ENCODE data around the gene SELENOO. TPM values are rescaled to one million over a fixed set of nuclear protein-coding genes. Genes with fewer than 3 reads are reported as not detected.

The SELENOO gene
- total RNA-seq, 1 experiment from 2014 or later = 12.8 TPM

- no peak for DNase-seq (ENCODE audit: extremely low read depth, low read depth)
Observed at GRCh38 chr22:50215297-50216054, 14.7 kb downstream of the SELENOO start.

DNA sequence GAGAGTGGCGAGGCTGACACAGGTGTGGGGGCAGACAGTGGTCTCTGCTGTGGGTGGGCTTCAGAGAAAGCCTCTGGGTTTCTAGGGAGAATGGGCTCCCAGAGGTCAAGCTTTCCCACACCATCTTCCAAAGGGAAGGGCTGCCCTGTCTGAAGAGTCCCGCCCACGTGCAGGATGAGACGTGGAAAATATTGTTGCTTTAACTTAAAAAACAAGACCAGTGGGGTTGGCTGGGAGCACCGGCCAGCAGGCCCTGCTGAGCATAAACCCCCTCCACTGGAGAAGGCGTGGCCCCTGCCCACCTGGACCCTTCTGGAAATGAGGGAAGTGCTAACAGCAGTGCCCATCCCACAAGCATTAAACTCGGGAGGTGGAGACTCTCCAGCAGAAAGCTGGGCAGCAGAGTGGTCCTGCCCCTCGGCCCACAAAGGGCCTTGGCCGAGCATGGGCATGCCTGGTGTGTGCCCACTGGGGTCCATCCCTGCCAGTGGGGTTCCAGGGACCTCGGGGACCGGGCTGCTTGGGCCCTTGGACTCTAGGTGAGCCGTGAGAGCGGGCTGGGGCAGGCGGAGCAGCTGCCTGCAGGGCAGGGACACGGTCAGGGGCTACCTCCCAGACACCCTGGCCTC, 15.4 kb downstream of the SELENOO start:
- no peak for DNase-seq (ENCODE audit: extremely low read depth, low read depth)

DNA sequence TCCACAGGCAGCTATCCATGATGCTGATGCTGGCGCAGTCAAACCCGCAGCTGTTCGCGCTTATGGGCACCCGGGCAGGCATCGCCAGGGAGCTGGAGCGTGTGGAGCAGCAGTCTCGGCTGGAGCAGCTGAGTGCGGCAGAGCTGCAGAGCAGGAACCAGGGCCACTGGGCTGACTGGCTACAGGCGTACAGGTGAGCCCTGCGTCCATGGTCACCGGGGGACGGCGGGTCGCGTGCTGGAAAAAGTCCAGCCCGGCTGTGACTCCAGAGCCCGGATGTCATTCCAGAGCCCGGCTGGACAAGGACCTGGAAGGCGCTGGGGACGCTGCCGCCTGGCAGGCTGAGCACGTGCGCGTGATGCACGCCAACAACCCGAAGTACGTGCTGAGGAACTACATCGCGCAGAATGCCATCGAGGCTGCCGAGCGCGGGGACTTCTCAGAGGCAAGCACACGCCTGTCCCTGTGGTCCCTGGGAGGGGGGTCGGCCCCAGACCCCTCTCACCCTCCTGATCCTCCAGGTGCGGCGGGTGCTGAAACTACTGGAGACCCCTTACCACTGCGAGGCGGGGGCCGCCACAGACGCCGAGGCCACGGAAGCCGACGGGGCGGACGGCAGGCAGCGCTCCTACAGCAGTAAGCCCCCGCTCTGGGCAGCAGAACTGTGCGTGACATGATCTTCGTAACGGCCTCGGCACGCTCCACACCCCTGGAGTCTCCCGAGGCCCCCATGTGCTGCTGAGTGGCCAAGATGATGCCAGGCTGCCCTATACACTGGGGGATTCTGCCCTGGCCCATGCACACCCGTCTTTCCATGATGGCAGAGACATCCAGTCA, 16.1 kb downstream of the SELENOO start:
- DNase-seq (ENCODE audit: extremely low read depth, low read depth) = no peak

DNA sequence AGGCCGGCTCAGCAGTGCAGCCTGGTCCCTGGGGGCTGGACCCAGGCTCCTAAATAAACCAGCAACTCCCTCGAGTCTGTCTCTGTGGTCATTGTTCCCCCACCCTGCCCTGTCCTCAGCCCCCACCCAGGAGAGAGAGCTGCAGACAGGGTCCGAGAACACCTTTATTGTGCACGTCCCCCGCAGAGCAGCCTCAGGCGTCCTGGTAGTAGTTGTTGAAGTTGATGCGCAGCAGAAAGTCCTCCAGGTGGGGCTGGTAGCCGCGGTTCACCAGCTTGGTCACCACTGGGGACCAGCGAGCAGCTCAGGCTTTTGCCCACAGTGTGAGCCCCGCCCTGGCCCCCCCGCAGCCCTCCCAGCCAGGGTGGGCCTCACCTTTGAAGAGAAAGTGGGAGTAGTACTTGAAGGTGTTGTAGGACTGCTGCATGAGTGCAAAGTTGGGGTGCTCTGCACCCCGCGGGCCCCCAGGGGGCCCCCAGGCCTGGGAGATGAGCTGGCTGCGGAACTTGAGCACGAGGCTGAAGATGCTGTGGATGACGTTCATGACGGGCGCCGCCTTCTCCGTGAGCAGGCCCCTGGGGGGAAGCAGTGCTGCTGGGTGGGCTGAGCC, 16.8 kb downstream of the SELENOO start:
- DNase-seq (ENCODE audit: extremely low read depth, low read depth) = no peak

- DNase-seq (ENCODE audit: extremely low read depth, low read depth) = no peak
Observed at GRCh38 chr22:50218153-50218995, 17.6 kb downstream of the SELENOO start.

- DNase-seq (ENCODE audit: extremely low read depth, low read depth) = no peak
Observed at GRCh38 chr22:50218996-50219727, 18.4 kb downstream of the SELENOO start.

DNA sequence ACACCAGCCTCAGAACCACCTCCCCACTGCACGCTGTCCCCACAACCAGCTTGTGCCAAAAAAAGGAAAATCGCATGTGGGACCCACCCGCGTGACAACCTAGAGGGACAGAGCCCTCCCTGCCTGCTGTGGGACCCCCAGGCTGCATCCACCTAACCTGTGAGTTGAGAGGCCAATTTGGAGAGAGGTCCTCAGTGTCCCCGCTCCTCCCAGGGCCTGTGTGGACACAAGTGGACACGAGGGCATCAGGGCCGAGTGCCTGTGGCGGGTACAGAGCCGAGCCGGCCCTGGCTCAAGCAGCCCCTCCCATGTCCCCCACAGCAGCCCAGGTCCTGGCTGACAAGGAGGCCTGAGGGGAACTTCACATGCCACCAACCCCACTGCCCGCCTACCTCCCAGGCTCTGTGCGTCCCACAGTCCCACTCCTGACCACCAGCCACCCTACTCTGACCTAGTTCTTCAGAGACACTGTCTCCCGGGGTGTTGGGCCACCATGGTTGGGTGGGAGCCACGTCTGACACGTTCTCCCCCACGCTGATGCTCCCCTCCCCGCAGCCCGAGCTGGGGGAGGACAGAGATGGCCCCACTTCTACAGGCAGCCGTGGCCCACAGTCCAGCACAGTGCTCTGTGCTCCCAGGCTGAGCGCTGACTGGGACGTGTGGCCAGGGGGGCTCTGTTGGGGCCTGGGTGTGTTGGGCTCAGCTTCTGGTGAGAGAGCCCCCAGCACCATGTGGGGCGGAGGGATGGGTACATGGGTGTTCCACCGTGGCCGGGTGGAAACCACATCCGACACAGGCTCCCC, 19.2 kb downstream of the SELENOO start:
- no peak for DNase-seq (ENCODE audit: extremely low read depth, low read depth)

DNA sequence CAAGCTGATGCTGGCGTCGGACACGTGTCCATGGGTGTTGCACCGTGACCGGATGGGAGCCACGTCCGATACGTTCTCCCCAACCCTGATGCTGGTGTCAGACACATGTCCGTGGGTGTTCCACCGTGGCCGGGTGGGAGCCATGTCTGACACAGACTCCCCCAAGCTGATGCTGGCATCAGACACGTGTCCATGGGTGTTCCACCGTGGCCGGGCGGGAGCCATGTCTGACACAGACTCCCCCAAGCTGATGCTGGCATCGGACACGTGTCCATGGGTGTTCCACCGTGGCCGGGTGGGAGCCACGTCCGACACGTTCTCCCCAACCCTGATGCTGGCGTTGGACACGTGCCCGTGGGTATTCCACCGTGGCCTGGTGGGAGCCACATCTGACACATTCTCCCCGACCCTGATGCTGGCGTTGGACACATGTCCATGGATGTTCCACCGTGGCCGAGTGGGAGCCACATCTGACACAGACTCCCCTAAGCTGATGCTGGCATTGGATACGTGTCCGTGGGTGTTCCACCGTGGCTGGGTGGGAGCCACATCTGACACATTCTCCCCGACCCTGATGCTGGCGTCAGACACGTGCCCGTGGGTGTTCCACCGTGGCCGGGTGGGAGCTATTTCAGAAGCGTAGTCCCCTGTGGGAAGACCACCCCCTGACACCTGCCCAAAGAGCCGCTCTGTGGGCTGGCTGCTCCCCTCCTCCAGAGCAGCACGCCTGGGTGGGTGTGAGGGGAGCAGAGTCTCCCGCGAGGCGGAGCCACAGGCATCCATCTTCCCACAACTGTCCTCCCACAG, 20.0 kb downstream of the SELENOO start:
- no peak for DNase-seq (ENCODE audit: extremely low read depth, low read depth)

DNA sequence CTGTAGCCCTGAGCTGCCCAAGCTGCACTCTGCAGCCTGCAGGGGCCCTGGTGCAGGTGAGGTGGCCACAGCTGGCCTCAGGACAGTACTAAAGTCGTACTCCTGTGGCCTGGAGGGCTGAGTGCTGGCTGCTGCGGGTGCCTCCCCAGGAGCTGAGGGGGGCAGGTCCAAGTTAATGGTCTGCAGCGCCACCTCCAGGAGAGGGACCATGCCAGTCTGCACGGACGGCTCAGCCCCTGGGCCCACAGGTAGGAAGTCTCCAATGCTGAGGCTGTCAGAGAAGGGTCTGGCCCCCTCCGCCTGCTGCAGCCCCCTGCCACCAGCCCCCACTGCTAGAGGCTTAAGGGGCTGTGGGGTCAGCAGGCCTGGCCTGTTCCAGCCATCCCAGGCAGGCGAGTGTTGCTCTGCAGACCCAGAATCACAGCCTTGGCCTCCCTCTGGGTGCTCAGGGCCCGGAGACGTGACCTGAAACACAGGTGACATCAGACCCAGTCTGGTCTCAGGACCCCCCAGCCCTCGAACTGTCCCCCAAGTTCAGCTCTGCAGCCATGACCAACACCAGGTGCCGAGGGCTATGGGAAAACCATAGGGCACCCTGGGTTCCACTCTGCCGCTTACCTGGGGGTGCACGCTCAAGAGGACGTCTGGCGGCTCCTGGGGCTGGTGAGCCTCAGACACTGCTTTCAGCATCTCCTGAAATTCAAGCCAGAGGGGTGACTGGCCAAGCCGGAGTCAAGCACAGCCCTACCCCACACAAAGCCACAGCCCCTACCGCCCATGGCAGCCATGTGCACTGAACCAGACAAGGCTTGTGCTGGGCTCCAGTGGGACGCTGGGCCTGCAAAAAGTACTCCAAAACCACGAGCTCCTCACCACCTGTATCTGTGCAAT, 20.8 kb downstream of the SELENOO start:
- DNase-seq (ENCODE audit: extremely low read depth, low read depth) = no peak

GRCh38 chr22:50222508-50222907, 21.7 kb downstream of the SELENOO start:
- DNase-seq (ENCODE audit: extremely low read depth, low read depth) = no peak

DNA sequence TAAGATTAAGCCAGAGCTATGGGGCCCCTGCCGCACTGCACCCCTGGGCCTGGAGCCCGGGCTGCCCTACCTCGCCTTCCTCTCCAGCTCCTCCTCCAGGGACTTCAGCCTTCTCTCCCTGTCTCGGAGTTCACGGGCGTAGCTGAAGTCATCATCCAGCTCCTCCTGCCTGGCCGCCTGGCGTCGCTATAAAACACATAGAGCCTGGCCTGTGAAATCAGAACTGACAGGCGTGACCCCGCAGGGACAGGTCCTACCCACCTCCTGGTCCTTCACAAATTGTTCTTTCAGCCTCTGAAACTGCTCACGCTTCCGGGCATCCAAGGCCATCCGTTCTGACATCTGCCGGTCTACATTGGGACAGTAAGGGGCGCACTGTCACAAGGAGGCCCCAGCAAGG, 23.3 kb downstream of the SELENOO start:
- DNase-seq (ENCODE audit: extremely low read depth, low read depth) = no peak

DNA sequence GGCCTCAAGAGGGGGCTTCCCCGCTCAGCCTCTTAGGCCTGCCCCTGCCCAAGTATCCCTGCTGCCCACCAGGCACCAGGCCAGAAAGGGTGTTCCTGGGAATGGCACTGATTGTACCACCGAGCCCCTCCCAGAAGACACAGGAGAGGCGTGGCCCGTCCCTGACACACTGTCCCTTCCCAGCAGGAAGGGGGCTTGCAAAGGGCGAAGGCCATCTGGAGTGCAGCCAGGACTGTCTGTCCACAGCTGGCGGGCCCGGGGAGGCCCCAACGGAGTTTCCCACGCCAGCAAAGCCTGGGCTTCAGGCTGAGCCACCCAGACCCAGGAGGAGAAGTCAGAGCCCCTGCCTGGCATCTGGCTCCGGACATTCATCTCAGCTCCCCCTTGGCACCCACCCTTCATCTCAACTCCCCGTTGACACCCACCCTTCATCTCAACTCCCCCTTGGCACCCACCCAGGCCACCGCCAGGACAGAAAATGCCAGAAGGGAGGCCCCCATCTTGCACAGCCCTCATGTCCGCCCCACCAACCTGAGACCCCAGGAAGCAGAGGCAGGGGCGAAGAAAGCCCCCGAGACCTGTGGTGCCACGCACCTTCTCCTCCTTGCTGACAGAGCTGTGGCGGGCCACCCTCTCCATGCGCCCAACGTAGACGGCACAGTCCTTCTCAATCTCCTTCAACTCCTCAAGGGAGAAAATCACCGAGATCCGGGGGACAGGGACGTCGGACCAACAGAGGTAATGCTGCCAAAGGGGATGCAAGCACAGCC, 24.6 kb downstream of the SELENOO start:
- DNase-seq (ENCODE audit: extremely low read depth, low read depth) = no peak

DNA sequence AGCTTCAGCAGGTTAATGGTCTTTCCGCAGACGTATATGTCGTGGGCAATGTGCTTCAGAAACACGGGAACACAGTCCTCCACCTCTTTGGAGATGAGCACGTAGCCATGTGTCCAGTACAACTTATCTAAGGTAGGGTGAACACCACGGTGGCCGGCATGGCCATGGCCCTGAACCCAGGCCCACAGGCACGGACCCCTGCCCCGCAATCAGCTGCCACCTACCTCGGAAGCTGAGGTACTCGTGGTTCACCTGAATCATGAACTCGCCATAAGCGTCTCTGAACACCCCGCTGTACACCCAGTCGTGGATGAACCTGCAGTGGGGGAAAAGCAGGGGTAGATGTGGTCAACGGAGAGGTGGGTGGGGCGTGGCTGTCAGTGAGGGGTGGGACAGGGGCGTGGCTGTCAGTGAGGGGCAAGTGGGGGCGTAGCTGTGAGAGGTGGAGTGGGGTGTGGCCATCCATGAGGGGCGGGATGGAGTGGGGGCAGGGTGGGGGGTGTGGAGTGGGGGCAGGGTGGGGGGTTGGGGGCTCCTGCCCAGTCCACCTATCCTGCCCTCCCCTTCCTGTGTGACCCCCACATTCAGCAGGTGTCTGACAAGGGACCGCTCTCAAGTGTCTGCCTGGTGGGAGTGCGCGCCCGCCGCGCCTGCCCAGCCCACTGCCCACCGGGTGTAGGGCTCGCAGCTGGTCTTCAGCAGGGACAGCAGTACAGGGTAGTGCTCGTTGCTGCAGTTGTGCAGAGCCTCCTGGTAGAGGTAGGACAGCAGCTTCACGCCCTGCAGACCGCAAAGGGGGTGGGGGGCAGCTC, 25.5 kb downstream of the SELENOO start:
- no peak for DNase-seq (ENCODE audit: extremely low read depth, low read depth)

DNA sequence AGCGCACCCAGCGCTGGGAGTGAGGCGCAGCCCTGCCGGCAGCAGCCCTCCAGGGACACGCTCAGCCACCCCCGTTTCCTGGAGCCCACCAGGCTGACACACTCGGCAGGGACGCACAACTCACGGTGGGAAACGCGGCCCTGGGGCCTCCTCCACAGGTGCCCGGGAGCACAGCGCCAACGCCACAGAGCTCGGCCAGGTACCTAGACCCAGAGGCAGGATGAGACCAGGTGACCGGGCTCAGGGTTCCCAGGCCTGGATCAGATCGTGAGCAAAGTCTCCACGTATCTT, 26.0 kb downstream of the SELENOO start:
- DNase-seq (ENCODE audit: extremely low read depth, low read depth) = no peak

DNA sequence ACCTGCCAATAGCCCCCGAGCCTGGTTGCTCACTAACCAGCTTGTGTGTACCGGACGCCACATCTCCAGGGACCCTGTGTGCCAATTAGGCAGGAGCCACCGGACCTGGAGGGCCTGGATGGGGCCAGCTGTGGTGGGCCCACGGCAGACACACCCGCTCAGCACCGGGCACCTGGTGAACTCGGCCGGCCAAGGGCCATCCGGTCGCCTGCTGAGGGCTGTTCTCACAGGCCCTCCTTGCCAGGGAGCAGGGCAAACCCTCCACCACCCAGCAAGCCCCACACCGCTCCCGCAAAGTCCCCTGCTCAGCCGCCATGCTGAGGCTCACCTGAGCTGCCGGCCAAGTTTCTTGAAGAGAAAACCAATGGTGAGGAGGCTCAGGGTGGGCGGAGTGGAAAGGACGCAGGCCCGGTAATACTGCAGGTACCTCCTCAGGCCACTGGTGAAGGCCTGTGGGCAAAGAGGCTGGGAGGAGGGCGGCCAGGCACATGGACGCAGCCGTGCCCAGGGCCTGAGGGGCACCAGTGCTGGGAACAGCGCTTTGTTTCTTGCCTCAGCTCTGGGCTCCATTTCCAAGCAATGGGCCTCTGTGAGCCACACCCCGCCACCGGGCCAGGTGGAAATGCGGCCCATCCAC, 26.9 kb downstream of the SELENOO start:
- no peak for DNase-seq (ENCODE audit: extremely low read depth, low read depth)
